ENCODE data around the gene IGLON5.

Gene IGLON5

DNA sequence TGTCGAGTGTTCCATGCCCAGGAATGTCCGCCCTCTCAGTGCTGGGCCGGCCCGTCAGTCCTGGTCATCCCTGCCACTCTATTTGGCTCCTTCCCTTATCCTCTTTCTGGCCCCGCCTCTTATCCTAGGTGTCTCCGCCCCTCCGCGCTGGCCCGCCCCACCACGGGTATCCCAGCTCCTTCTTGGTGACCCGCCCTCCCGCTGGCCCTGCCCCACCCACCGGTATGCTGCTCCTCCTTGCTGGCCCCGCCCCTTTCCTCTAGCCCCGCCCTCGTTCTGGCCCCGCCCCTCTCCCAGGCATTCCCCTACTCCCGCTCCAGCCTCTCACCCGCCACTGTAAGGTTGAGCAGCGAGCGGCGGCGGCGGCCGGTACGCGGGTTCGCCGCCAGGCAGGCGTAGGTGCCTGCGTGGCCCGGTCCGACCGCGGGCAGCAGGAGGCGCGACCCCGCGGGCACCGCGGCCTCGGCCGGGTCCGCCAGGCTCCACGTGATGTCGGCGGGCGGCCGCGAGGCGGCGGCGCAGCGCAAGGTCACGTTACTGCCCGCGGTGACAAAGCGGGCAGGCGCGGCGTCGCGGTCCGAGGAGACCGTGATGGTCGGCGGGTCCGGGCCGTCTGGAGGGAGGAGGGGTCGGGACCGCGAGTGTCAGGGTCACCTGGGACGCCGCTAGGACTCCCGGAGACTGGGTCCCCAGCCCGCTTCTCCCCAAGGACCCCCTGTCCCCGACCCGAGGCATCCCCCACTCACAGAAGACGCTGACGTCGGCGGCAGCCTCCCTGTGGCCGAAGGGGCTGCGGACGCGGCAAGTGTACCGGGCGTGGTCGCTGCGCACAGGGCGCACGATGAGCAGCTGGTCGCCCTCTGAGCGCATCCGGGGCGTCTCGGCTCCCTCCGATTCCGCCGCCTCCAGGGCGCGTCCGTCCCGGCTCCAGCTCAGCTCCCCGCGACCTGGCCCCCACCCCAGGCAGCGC is 28.5 kb downstream of the IGLON5 start:
- Histone ChIP-seq H3K27me3 (ENCODE audit: low read depth, low read length) (peaks cover 9% of the 10 kb centered on the region; the same call in 1 of the 2 replicates), H2AFZ (ENCODE audit: low read depth, low read length) (peak overlapping the region; percentile 73), H3K4me3 (ENCODE audit: low read length) (peak overlapping the region; percentile 79), H3K27ac (ENCODE audit: low read length) (no peak overlapping the region), H3K4me1 (ENCODE audit: low read length) (peaks cover 16% of the 10 kb centered on the region), H3K9me3 (ENCODE audit: insufficient read depth, low read length) (no peaks in the 10 kb centered on the region), H3K4me2 (ENCODE audit: low read length) (peak overlapping the region; percentile 85), H3K79me2 (ENCODE audit: low read length) (no peaks in the 10 kb centered on the region), H3K9ac (ENCODE audit: low read length) (peak overlapping the region; percentile 31; the same call in 1 of the 2 replicates), H3K36me3 (replicated peaks; ENCODE audit: low read depth, low read length) (peaks cover 4% of the 10 kb centered on the region), H4K20me1 (ENCODE audit: insufficient read depth, low read length) (no peaks in the 10 kb centered on the region)
- TF ChIP-seq CTCF (IDR thresholded peaks at IDR 0.05; ENCODE audit: low read depth, low read length): 0 out of 2 replicates have a peak, but pooled peaks have one; percentile 8
- TF ChIP-seq EZH2phosphoT487 (IDR thresholded peaks at IDR 0.05; ENCODE audit: low read depth): no peak

GRCh38 chr19:51341066-51341465 is 29.6 kb downstream of the IGLON5 start:
- no peaks in the 10 kb centered on the region for H3K79me2 ChIP-seq (ENCODE audit: low read length)
- no peak overlapping the region for H3K4me2 ChIP-seq (ENCODE audit: low read length)
- H3K4me3 ChIP-seq (ENCODE audit: low read length): no peak overlapping the region
- no peaks in the 10 kb centered on the region for H3K9me3 ChIP-seq (ENCODE audit: insufficient read depth, low read length)
- TF ChIP-seq CTCF (IDR thresholded peaks at IDR 0.05; ENCODE audit: low read depth, low read length) (no peak), EZH2phosphoT487 (IDR thresholded peaks at IDR 0.05; ENCODE audit: low read depth) (no peak)
- no peak overlapping the region for H3K27ac ChIP-seq (ENCODE audit: low read length)
- no peaks in the 10 kb centered on the region for H4K20me1 ChIP-seq (ENCODE audit: insufficient read depth, low read length)
- H3K36me3 ChIP-seq (replicated peaks; ENCODE audit: low read depth, low read length): peaks cover 6% of the 10 kb centered on the region
- H2AFZ ChIP-seq (ENCODE audit: low read depth, low read length): no peak overlapping the region
- H3K4me1 ChIP-seq (ENCODE audit: low read length): peaks cover 19% of the 10 kb centered on the region
- H3K9ac ChIP-seq (ENCODE audit: low read length): no peak overlapping the region
- H3K27me3 ChIP-seq (ENCODE audit: low read depth, low read length): peaks cover 9% of the 10 kb centered on the region; the same call in 1 of the 2 replicates

- no peaks in the 10 kb centered on the region for H3K79me2 ChIP-seq (ENCODE audit: low read length)
- H3K9ac ChIP-seq (ENCODE audit: low read length): no peak within 1 kb of the TSS
These were observed 30.6 kb downstream of the IGLON5 start, which contains the start of gene VSIG10L for GRCh38 chr19:51341976-51342580. Gene VSIG10L, minus strand, starts transcription at chr19:51342139. Its CDS starts 15 bp downstream, at chr19:51342124.

More at GRCh38 chr19:51341976-51342580, 30.6 kb downstream of the IGLON5 start, which contains the start of gene VSIG10L:
- Histone ChIP-seq H3K27me3 (ENCODE audit: low read depth, low read length) (peaks cover 9% of the 10 kb centered on the region; the same call in 1 of the 2 replicates), H3K27ac (ENCODE audit: low read length) (no peak within 1 kb of the TSS), H4K20me1 (ENCODE audit: insufficient read depth, low read length) (no peaks in the 10 kb centered on the region), H3K4me2 (ENCODE audit: low read length) (no peak within 1 kb of the TSS), H2AFZ (ENCODE audit: low read depth, low read length) (no peak within 1 kb of the TSS), H3K9me3 (ENCODE audit: insufficient read depth, low read length) (no peaks in the 10 kb centered on the region), H3K4me3 (ENCODE audit: low read length) (no peak within 1 kb of the TSS), H3K4me1 (ENCODE audit: low read length) (peaks cover 19% of the 10 kb centered on the region), H3K36me3 (replicated peaks; ENCODE audit: low read depth, low read length) (peaks cover 9% of the 10 kb centered on the region)
- TF ChIP-seq EZH2phosphoT487 (IDR thresholded peaks at IDR 0.05; ENCODE audit: low read depth) (no peak), CTCF (IDR thresholded peaks at IDR 0.05; ENCODE audit: low read depth, low read length) (no peak)
